Measurements from ENCODE around the gene MICAL2.

MICAL2 gene

GRCh38 chr11:12088531-12088930, 21.9 kb upstream of the MICAL2 start:
- Mint-ChIP-seq H3K36me3 (peaks cover 4% of the 10 kb centered on the region), H3K9me3 (peaks cover 2% of the 10 kb centered on the region), H3K4me3 (no peak overlapping the region), H3K27ac (no peak overlapping the region), H3K4me1 (peaks cover 72% of the 10 kb centered on the region)
- DNase-seq (ENCODE audit: low spot score in 2 of 2), result no peak
- no peak for ATAC-seq

GRCh38 chr11:12089041-12089440, 21.3 kb upstream of the MICAL2 start:
- H3K36me3 Mint-ChIP-seq, result peaks cover 4% of the 10 kb centered on the region
- no peak overlapping the region for H3K4me3 Mint-ChIP-seq
- DNase-seq (ENCODE audit: low spot score in 2 of 2) (no peak), ATAC-seq (no peak)
- H3K9me3 Mint-ChIP-seq, result peaks cover 2% of the 10 kb centered on the region
- H3K4me1 Mint-ChIP-seq, result peaks cover 67% of the 10 kb centered on the region
- H3K27ac Mint-ChIP-seq, result peak overlapping the region; percentile 36

GRCh38 chr11:12089473-12089872, 20.9 kb upstream of the MICAL2 start:
- no peak overlapping the region for H3K4me3 Mint-ChIP-seq
- H3K36me3 Mint-ChIP-seq, result peaks cover 4% of the 10 kb centered on the region
- ATAC-seq (no peak), DNase-seq (ENCODE audit: low spot score in 2 of 2) (no peak)
- peaks cover 1% of the 10 kb centered on the region for H3K9me3 Mint-ChIP-seq
- peaks cover 67% of the 10 kb centered on the region for H3K4me1 Mint-ChIP-seq
- peak overlapping the region; percentile 36 for H3K27ac Mint-ChIP-seq

- H3K27ac Mint-ChIP-seq, result peak overlapping the region; percentile 83
- no peaks in the 10 kb centered on the region for H3K9me3 Mint-ChIP-seq
- peaks cover 4% of the 10 kb centered on the region for H3K36me3 Mint-ChIP-seq
- no peak overlapping the region for H3K4me3 Mint-ChIP-seq
- no peak for ATAC-seq
- peaks cover 67% of the 10 kb centered on the region for H3K4me1 Mint-ChIP-seq
- no peak for DNase-seq (ENCODE audit: low spot score in 2 of 2)
These were observed 20.3 kb upstream of the MICAL2 start for GRCh38 chr11:12090061-12090591.

GRCh38 chr11:12090761-12091258, 19.6 kb upstream of the MICAL2 start:
- H3K9me3 Mint-ChIP-seq, result no peaks in the 10 kb centered on the region
- peak overlapping the region; percentile 83 for H3K27ac Mint-ChIP-seq
- H3K4me1 Mint-ChIP-seq, result peaks cover 60% of the 10 kb centered on the region
- no peak overlapping the region for H3K4me3 Mint-ChIP-seq
- peaks cover 4% of the 10 kb centered on the region for H3K36me3 Mint-ChIP-seq
- no peak for ATAC-seq
- DNase-seq (ENCODE audit: low spot score in 2 of 2), result no peak

- Mint-ChIP-seq H3K27ac (peak overlapping the region; percentile 55), H3K4me1 (peaks cover 48% of the 10 kb centered on the region), H3K36me3 (peaks cover 4% of the 10 kb centered on the region), H3K9me3 (no peaks in the 10 kb centered on the region), H3K4me3 (no peak overlapping the region)
- DNase-seq (ENCODE audit: low spot score in 2 of 2) (no peak), ATAC-seq (no peak)
These were observed 18.3 kb upstream of the MICAL2 start for GRCh38 chr11:12091956-12092558.

- H3K4me1 Mint-ChIP-seq, result peaks cover 41% of the 10 kb centered on the region
- no peaks in the 10 kb centered on the region for H3K9me3 Mint-ChIP-seq
- peaks cover 4% of the 10 kb centered on the region for H3K36me3 Mint-ChIP-seq
- no peak for DNase-seq (ENCODE audit: low spot score in 2 of 2)
- ATAC-seq, result no peak
- no peak overlapping the region for H3K27ac Mint-ChIP-seq
- no peak overlapping the region for H3K4me3 Mint-ChIP-seq
These were observed 17.7 kb upstream of the MICAL2 start for GRCh38 chr11:12092714-12093113.

GRCh38 chr11:12094872-12095800, 15.3 kb upstream of the MICAL2 start:
- H3K9me3 Mint-ChIP-seq, result no peaks in the 10 kb centered on the region
- peaks cover 35% of the 10 kb centered on the region for H3K4me1 Mint-ChIP-seq
- no peak overlapping the region for H3K27ac Mint-ChIP-seq
- no peak for DNase-seq (ENCODE audit: low spot score in 2 of 2)
- peaks cover 4% of the 10 kb centered on the region for H3K36me3 Mint-ChIP-seq
- no peak overlapping the region for H3K4me3 Mint-ChIP-seq
- ATAC-seq, result no peak

- Mint-ChIP-seq H3K36me3 (no peaks in the 10 kb centered on the region), H3K9me3 (no peaks in the 10 kb centered on the region), H3K4me1 (peaks cover 30% of the 10 kb centered on the region), H3K27ac (no peak overlapping the region), H3K4me3 (no peak overlapping the region)
- no peak for DNase-seq (ENCODE audit: low spot score in 2 of 2)
- ATAC-seq, result no peak
These were observed 13.2 kb upstream of the MICAL2 start for GRCh38 chr11:12097219-12097618.

GRCh38 chr11:12098601-12099000, 11.8 kb upstream of the MICAL2 start:
- no peak overlapping the region for H3K27ac Mint-ChIP-seq
- DNase-seq (ENCODE audit: low spot score in 2 of 2) (no peak), ATAC-seq (no peak)
- no peaks in the 10 kb centered on the region for H3K36me3 Mint-ChIP-seq
- H3K9me3 Mint-ChIP-seq, result no peaks in the 10 kb centered on the region
- H3K4me3 Mint-ChIP-seq, result no peak overlapping the region
- H3K4me1 Mint-ChIP-seq, result peaks cover 30% of the 10 kb centered on the region

- Mint-ChIP-seq H3K4me1 (peaks cover 30% of the 10 kb centered on the region), H3K36me3 (no peaks in the 10 kb centered on the region), H3K27ac (no peak overlapping the region), H3K4me3 (no peak overlapping the region), H3K9me3 (no peaks in the 10 kb centered on the region)
- ATAC-seq, result no peak
- DNase-seq (ENCODE audit: low spot score in 2 of 2), result no peak
These were observed 11.1 kb upstream of the MICAL2 start for GRCh38 chr11:12099132-12099873.

GRCh38 chr11:12100429-12100828, 10.0 kb upstream of the MICAL2 start:
- ATAC-seq (no peak), DNase-seq (ENCODE audit: low spot score in 2 of 2) (no peak)
- H3K4me1 Mint-ChIP-seq, result peaks cover 30% of the 10 kb centered on the region
- no peak overlapping the region for H3K4me3 Mint-ChIP-seq
- H3K9me3 Mint-ChIP-seq, result no peaks in the 10 kb centered on the region
- no peaks in the 10 kb centered on the region for H3K36me3 Mint-ChIP-seq
- no peak overlapping the region for H3K27ac Mint-ChIP-seq

- no peaks in the 10 kb centered on the region for H3K9me3 Mint-ChIP-seq
- no peak for ATAC-seq
- H3K36me3 Mint-ChIP-seq, result no peaks in the 10 kb centered on the region
- H3K4me1 Mint-ChIP-seq, result peaks cover 34% of the 10 kb centered on the region
- H3K27ac Mint-ChIP-seq, result no peak overlapping the region
- no peak for DNase-seq (ENCODE audit: low spot score in 2 of 2)
- H3K4me3 Mint-ChIP-seq, result no peak overlapping the region
These were observed 9.5 kb upstream of the MICAL2 start for GRCh38 chr11:12100841-12101242.

GRCh38 chr11:12101318-12101717, 9.1 kb upstream of the MICAL2 start:
- Mint-ChIP-seq H3K36me3 (no peaks in the 10 kb centered on the region), H3K4me1 (peaks cover 39% of the 10 kb centered on the region), H3K9me3 (no peaks in the 10 kb centered on the region), H3K4me3 (no peak overlapping the region), H3K27ac (no peak overlapping the region)
- ATAC-seq (peak; percentile 71), DNase-seq (ENCODE audit: low spot score in 2 of 2) (no peak)
